Breast epithelium (tissue), 3 donors: ENCODE measurements around the gene OR2A42.
"Not testable (repeated sequence)": the region's sequence is repeated elsewhere in the genome, so short reads cannot be mapped to it uniquely, and the experiment has no call there.

Source experiments
- POLR2A ChIP-seq: fragments of 450-650 bp; IDR thresholded peaks from one replicate; pipeline ENCODE4 v1.6.1; 2016; ENCODE audit warnings: antibody characterized with exemption, mild to moderate bottlenecking, moderate library complexity
- POLR2AphosphoS5 ChIP-seq, 3 donors: sonication (generic); formaldehyde crosslinking; IDR thresholded peaks; one replicate each; pipeline ENCODE4 v1.6.1; 2017; ENCODE audit warnings: antibody characterized with exemption in 3 of 3
- TF ChIP-seq, protein P1 (sequence below), 3 donors: fragments of 450-650 bp; IDR thresholded peaks; one replicate each; pipeline ENCODE4 v1.5.1; 2016 to 2017; ENCODE audit warnings: antibody characterized with exemption in 3 of 3, mild to moderate bottlenecking in 3 of 3, moderate library complexity in 3 of 3

DNA sequence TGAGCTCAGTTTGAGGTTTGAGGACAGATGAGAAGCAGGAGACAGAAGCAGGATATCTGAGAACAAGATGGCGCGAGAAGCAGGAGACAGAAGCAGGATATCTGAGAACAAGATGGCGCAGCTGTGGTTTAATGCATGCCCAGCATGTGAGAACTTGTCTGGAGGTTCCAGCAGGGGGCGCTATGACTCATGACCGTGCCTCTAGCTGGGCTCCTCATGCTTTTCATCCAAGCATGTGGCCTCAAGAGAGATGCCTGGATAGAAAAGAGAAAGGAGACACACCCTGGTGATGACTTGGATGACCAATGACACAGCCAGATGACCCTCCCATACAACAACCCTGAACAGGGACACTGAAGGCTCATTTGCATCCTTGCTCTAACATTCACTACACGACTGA, 40.6 kb upstream of the OR2A42 start:
- TF ChIP-seq POLR2A; POLR2AphosphoS5 (IDR thresholded peaks at IDR 0.05): not testable (repeated sequence)
- TF ChIP-seq, protein P1, sequence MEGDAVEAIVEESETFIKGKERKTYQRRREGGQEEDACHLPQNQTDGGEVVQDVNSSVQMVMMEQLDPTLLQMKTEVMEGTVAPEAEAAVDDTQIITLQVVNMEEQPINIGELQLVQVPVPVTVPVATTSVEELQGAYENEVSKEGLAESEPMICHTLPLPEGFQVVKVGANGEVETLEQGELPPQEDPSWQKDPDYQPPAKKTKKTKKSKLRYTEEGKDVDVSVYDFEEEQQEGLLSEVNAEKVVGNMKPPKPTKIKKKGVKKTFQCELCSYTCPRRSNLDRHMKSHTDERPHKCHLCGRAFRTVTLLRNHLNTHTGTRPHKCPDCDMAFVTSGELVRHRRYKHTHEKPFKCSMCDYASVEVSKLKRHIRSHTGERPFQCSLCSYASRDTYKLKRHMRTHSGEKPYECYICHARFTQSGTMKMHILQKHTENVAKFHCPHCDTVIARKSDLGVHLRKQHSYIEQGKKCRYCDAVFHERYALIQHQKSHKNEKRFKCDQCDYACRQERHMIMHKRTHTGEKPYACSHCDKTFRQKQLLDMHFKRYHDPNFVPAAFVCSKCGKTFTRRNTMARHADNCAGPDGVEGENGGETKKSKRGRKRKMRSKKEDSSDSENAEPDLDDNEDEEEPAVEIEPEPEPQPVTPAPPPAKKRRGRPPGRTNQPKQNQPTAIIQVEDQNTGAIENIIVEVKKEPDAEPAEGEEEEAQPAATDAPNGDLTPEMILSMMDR (IDR thresholded peaks at IDR 0.05): not testable (repeated sequence)
